ENCODE results near the gene DUS1L. TPM values are rescaled to one million over a fixed set of nuclear protein-coding genes. Genes with fewer than 3 reads are reported as not detected.

Gene DUS1L
- total RNA-seq, 2 donors from 2014 or later, result 77.3 to 88.9 TPM

DNA sequence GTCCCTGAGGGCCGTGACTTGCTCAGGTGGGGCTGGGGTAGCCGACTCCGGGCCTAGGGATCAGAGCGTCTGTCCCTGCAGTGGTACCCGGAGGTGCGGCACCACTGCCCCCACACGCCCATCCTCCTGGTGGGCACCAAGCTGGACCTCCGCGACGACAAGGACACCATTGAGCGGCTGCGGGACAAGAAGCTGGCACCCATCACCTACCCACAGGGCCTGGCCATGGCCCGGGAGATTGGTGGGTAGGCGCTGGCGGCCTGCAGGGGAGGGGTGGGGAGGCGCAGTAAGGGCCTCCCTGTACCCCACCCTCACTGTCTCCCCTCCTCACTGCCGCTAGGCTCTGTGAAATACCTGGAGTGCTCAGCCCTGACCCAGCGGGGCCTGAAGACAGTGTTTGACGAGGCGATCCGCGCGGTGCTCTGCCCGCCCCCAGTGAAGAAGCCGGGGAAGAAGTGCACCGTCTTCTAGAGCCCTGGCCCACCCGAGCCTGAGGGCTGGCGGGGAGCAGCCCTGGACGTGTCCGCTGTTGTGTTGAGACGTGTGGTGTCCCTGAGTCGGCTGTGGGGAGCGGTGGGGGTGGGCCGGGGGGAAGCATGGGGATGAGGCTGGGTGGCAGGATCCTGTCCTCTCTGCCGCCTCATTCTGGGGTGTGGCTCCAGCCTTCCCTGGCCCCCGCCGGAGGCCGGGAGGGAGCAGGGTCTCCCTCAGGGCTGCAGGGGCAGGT, 32.1 kb downstream of the DUS1L start:
- DNase-seq (ENCODE audit: low spot score) (no peak), ATAC-seq (ENCODE audit: insufficient number of reproducible peaks, low FRiP score, low read depth) (no peak)
- Histone ChIP-seq H3K36me3 (no peaks in the 10 kb centered on the region), H3K27me3 (replicated peaks; ENCODE audit: insufficient read depth) (no peaks in the 10 kb centered on the region), H3K27ac (no peak overlapping the region), H3K9me3 (no peaks in the 10 kb centered on the region), H3K4me3 (no peak overlapping the region), H3K4me1 (ENCODE audit: control insufficient read depth in 1 of 2, low read depth in 2 of 2) (peaks cover 13 to 35% of the 10 kb centered on the region in 2 donors)
- TF ChIP-seq, protein P1, sequence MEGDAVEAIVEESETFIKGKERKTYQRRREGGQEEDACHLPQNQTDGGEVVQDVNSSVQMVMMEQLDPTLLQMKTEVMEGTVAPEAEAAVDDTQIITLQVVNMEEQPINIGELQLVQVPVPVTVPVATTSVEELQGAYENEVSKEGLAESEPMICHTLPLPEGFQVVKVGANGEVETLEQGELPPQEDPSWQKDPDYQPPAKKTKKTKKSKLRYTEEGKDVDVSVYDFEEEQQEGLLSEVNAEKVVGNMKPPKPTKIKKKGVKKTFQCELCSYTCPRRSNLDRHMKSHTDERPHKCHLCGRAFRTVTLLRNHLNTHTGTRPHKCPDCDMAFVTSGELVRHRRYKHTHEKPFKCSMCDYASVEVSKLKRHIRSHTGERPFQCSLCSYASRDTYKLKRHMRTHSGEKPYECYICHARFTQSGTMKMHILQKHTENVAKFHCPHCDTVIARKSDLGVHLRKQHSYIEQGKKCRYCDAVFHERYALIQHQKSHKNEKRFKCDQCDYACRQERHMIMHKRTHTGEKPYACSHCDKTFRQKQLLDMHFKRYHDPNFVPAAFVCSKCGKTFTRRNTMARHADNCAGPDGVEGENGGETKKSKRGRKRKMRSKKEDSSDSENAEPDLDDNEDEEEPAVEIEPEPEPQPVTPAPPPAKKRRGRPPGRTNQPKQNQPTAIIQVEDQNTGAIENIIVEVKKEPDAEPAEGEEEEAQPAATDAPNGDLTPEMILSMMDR (IDR thresholded peaks at IDR 0.05), result no peak

- Histone ChIP-seq H3K4me1 (ENCODE audit: control insufficient read depth in 1 of 2, low read depth in 2 of 2) (peaks cover 13 to 30% of the 10 kb centered on the region in 2 donors), H3K4me3 (peak overlapping the region; percentile 42), H3K27ac (no peak overlapping the region), H3K36me3 (no peaks in the 10 kb centered on the region), H3K9me3 (no peaks in the 10 kb centered on the region), H3K27me3 (replicated peaks; ENCODE audit: insufficient read depth) (no peaks in the 10 kb centered on the region)
- DNase-seq (ENCODE audit: low spot score), result no peak
- ATAC-seq (ENCODE audit: insufficient number of reproducible peaks, low FRiP score, low read depth), result no peak
- TF ChIP-seq, protein P1 (IDR thresholded peaks at IDR 0.05), result no peak
These were observed 33.5 kb downstream of the DUS1L start for GRCh38 chr17:82031885-82032627.

- Histone ChIP-seq H3K36me3 (no peaks in the 10 kb centered on the region), H3K4me3 (peak within 1 kb of the TSS; percentile 74), H3K27me3 (replicated peaks; ENCODE audit: insufficient read depth) (no peaks in the 10 kb centered on the region), H3K9me3 (no peaks in the 10 kb centered on the region), H3K27ac (no peak within 1 kb of the TSS), H3K4me1 (ENCODE audit: control insufficient read depth in 1 of 2, low read depth in 2 of 2) (peaks cover 8 to 23% of the 10 kb centered on the region in 2 donors)
- TF ChIP-seq, protein P1 (IDR thresholded peaks at IDR 0.05), result no peak
- ATAC-seq (ENCODE audit: insufficient number of reproducible peaks, low FRiP score, low read depth) (no peak), DNase-seq (ENCODE audit: low spot score) (no peak)
These were observed 34.2 kb downstream of the DUS1L start, which contains the start of gene RAC3 for GRCh38 chr17:82031303-82031884. RAC3 (plus strand) TSS chr17:82031678; CDS start chr17:82031762, 84 bp downstream.

- Histone ChIP-seq H3K9me3 (no peaks in the 10 kb centered on the region), H3K36me3 (no peaks in the 10 kb centered on the region), H3K27me3 (replicated peaks; ENCODE audit: insufficient read depth) (no peaks in the 10 kb centered on the region), H3K4me1 (ENCODE audit: control insufficient read depth in 1 of 2, low read depth in 2 of 2) (peaks cover 8 to 16% of the 10 kb centered on the region in 2 donors), H3K4me3 (peak overlapping the region; percentile 74), H3K27ac (no peak overlapping the region)
- DNase-seq (ENCODE audit: low spot score) (no peak), ATAC-seq (ENCODE audit: insufficient number of reproducible peaks, low FRiP score, low read depth) (peak; percentile 56)
- TF ChIP-seq, protein P1 (IDR thresholded peaks at IDR 0.05), result peak; percentile 92
These were observed 34.9 kb downstream of the DUS1L start for GRCh38 chr17:82030470-82031302.
